Thoracic aorta (tissue), 2 donors: ENCODE results near the gene SSR1. TPM values are rescaled to one million over a fixed set of nuclear protein-coding genes. Genes with fewer than 3 reads are reported as not detected.

Source experiments
- ATAC-seq: fragments of 150-250 bp; one replicate; pipeline ENCODE4 v1.8.0; 2017; ENCODE audit warnings: low read depth; ENCODE audit not compliant: insufficient number of reproducible peaks, low FRiP score
- DNase-seq: peaks from one replicate; pipeline ENCODE4 v3.0.0-alpha.2; 2020; ENCODE audit warnings: low spot score
- H3K27ac ChIP-seq, 2 donors: fragments of 200-600 bp; sonication (generic); 1 replicate in 1 of 2; 2 replicates in 1 of 2; pipeline ENCODE4 v1.5.1; 2016; ENCODE audit warnings: mild to moderate bottlenecking in 2 of 2, moderate library complexity in 2 of 2
- H3K27me3 ChIP-seq: fragments of 200-600 bp; sonication (generic); replicated peaks from 2 replicates; pipeline ENCODE4 v1.6.0; 2016; ENCODE audit warnings: mild to moderate bottlenecking; ENCODE audit not compliant: insufficient read depth
- H3K36me3 ChIP-seq: fragments of 200-600 bp; sonication (generic); one replicate; pipeline ENCODE4 v1.5.1; 2016
- H3K4me1 ChIP-seq, 2 donors: fragments of 200-600 bp; sonication (generic); 1 replicate in 1 of 2; 2 replicates in 1 of 2; pipeline versions ENCODE4 v1.5.1 to v1.6.0; 2016; ENCODE audit warnings: low read depth in 2 of 2, mild to moderate bottlenecking in 1 of 2; ENCODE audit not compliant: control insufficient read depth in 1 of 2
- H3K4me3 ChIP-seq: fragments of 200-600 bp; sonication (generic); 2 replicates; pipeline ENCODE4 v1.5.1; 2016; ENCODE audit warnings: mild to moderate bottlenecking
- H3K9me3 ChIP-seq: fragments of 200-600 bp; sonication (generic); 2 replicates; pipeline ENCODE4 v1.5.1; 2016
- total RNA-seq, 2 donors: library from RNA; depleted of rRNA; stranded (reverse); fragments of >200 nt; gene quantifications; one replicate each; pipeline versions ENCODE4 v1.1.0 to v1.2.3, GENCODE V29; 2016
- TF ChIP-seq, protein P1 (sequence below): fragments of 200-600 bp; sonication (generic); IDR thresholded peaks from one replicate; pipeline ENCODE4 v1.5.1; 2019; ENCODE audit warnings: antibody characterized with exemption

SSR1 gene
- total RNA-seq, 2 donors from 2014 or later: 56.6 to 59.4 TPM

DNA sequence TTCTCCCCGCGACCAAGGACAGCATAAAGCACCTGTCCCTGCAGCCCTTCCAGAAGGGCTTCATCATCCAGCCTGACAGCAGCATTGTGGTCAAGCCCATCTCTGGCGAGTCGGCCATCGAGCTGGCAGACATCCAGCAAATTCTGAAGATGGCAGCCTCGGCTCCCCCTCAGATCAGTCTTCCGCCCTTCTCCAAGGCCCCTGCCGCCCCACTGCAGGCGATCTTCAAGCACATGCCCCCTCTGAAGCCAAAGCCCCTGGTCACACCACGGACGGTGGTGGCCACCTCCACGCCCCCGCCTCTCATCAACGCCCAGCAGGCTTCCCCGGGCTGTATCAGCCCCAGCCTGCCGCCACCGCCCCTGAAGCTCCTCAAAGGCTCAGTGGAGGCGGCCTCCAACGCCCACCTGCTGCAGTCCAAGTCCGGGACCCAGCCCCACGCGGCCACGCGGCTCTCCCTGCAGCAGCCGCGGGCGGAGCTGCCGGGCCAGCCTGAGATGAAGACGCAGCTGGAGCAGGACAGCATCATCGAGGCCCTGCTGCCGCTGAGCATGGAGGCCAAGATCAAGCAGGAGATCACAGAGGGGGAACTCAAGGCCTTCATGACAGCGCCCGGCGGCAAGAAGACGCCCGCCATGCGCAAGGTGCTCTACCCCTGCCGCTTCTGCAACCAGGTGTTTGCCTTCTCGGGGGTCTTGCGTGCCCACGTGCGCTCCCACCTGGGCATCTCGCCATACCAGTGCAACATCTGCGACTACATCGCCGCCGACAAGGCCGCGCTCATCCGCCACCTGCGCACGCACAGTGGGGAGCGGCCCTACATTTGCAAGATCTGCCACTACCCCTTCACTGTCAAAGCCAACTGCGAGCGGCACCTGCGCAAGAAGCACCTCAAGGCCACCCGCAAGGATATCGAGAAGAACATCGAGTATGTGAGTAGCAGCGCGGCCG is 83.3 kb downstream of the SSR1 start:
- peaks cover 46% of the 10 kb centered on the region for H3K36me3 ChIP-seq
- DNase-seq (no peak), ATAC-seq (no peak)
- H3K9me3 ChIP-seq: no peaks in the 10 kb centered on the region
- TF ChIP-seq, protein P1, sequence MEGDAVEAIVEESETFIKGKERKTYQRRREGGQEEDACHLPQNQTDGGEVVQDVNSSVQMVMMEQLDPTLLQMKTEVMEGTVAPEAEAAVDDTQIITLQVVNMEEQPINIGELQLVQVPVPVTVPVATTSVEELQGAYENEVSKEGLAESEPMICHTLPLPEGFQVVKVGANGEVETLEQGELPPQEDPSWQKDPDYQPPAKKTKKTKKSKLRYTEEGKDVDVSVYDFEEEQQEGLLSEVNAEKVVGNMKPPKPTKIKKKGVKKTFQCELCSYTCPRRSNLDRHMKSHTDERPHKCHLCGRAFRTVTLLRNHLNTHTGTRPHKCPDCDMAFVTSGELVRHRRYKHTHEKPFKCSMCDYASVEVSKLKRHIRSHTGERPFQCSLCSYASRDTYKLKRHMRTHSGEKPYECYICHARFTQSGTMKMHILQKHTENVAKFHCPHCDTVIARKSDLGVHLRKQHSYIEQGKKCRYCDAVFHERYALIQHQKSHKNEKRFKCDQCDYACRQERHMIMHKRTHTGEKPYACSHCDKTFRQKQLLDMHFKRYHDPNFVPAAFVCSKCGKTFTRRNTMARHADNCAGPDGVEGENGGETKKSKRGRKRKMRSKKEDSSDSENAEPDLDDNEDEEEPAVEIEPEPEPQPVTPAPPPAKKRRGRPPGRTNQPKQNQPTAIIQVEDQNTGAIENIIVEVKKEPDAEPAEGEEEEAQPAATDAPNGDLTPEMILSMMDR: no peak
- H3K4me1 ChIP-seq: no peaks in the 10 kb centered on the region
- no peaks in the 10 kb centered on the region for H3K27me3 ChIP-seq
- H3K4me3 ChIP-seq: no peak overlapping the region
- H3K27ac ChIP-seq: no peak overlapping the region

DNA sequence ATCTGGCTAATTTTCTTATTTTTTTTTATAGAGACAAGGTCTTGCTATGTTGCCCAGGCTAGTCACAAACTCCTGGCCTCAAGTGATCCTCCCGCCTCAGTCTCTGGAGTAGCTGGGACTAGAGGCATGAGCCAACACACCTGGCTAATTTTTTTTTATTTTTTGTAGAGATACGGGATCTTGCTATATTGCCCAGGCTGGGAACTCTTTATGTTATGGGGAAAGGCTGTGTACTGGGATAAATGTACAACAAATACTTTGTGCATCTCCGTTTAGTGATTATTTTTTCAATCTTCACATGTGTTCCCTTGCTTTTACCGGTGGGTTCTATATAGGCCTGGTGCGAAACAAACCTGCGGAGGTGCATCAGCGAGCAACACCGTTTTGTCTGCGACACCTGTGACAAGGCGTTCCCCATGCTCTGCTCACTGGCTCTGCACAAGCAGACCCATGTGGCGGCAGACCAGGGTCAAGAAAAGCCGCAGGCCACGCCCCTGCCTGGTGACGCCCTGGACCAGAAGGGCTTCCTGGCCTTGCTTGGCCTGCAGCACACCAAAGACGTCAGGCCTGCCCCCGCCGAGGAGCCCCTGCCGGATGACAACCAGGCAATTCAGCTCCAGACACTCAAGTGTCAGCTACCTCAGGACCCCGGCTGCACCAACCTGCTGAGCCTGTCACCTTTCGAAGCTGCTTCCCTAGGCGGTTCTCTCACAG is 84.2 kb downstream of the SSR1 start:
- Histone ChIP-seq H3K36me3 (peaks cover 43% of the 10 kb centered on the region), H3K4me1 (no peaks in the 10 kb centered on the region), H3K4me3 (no peak overlapping the region), H3K9me3 (no peaks in the 10 kb centered on the region), H3K27ac (no peak overlapping the region), H3K27me3 (no peaks in the 10 kb centered on the region)
- TF ChIP-seq, protein P1: no peak
- ATAC-seq: no peak
- DNase-seq: no peak

DNA sequence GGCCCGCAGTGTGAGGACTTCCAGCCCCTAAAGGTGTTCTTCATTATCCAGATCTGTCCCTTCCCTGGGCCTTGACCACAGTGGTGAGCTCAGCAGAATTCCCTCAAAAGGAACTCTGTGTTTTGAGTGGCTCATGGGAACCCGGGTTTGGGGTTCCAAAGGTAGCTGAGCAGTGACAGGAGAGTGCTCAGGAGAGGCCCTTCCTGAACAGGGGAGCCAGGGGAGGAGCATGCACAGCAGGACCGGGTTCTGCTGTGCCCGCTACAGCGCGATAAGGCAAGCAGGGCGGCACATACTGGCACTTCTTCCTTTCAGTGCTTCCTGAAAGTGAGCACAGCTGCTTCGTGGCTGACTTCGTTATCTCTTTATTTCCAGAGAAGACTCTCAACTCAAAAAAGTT is 88.3 kb downstream of the SSR1 start:
- Histone ChIP-seq H3K27ac (no peak overlapping the region), H3K4me3 (no peak overlapping the region), H3K27me3 (no peaks in the 10 kb centered on the region), H3K4me1 (peaks cover 0 to 5% of the 10 kb centered on the region in 2 donors), H3K9me3 (no peaks in the 10 kb centered on the region), H3K36me3 (peaks cover 23% of the 10 kb centered on the region)
- ATAC-seq: no peak
- TF ChIP-seq, protein P1: no peak
- no peak for DNase-seq

DNA sequence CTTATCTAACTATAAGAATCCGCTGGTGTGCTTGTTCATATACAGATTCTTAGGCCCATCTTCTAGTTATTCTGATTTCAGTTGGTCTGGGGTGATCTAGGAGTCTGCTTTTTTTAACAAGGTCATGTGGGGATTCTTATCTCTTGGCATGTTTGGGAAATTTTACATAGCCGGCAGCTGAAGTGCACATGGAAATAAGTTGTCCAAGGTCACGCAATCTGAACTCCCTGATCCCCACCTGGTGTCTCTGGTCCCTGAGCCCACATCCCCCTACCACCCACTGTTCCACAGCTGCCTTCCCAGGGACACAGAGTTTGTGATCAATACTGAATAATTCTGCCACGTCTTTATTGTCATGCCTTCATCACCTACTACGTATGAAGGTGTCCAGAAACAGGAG is 90.8 kb downstream of the SSR1 start:
- Histone ChIP-seq H3K27me3 (no peaks in the 10 kb centered on the region), H3K9me3 (no peaks in the 10 kb centered on the region), H3K36me3 (peaks cover 10% of the 10 kb centered on the region), H3K27ac (no peak overlapping the region), H3K4me1 (peaks cover 0 to 7% of the 10 kb centered on the region in 2 donors), H3K4me3 (no peak overlapping the region)
- ATAC-seq: no peak
- DNase-seq: no peak
- TF ChIP-seq, protein P1: no peak

DNA sequence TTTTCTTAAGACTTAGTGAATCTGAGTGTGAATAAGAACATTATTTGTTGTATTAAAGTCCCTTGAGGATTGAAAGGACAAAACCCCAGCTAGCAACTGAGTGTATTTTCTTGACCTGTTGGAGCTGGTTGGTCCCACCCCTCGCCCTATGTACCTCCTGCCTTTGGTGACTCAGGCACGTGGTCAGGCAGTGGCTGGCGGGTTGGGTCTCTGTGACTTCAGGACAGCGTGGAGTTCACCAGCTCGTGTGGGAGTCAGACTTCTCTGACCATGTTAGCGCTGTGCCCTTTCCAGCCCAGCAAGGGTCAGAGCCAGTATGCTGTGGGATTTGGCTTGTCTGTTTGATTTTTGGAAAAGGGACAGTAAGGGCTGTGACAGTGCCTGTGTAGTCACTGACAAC is 93.7 kb downstream of the SSR1 start:
- H3K36me3 ChIP-seq: peaks cover 12% of the 10 kb centered on the region
- no peaks in the 10 kb centered on the region for H3K27me3 ChIP-seq
- no peak overlapping the region for H3K4me3 ChIP-seq
- no peak for ATAC-seq
- TF ChIP-seq, protein P1: no peak
- H3K4me1 ChIP-seq: peaks cover 7 to 9% of the 10 kb centered on the region in 2 donors
- DNase-seq: no peak
- H3K9me3 ChIP-seq: no peaks in the 10 kb centered on the region
- no peak overlapping the region for H3K27ac ChIP-seq
